Cerebellar cortex (tissue), 1 donor: ENCODE measurements around the gene SLC29A3.
A peak's percentile ranks its signal among the peaks of the same experiment; 100 is the strongest.
"Not testable (repeated sequence)": the region's sequence is repeated elsewhere in the genome, so short reads cannot be mapped to it uniquely, and the experiment has no call there.

ENCODE experiments used
- DNase-seq: peaks from one replicate; pipeline ENCODE4 v3.0.0-alpha.2; 2015; ENCODE audit warnings: low spot score

The SLC29A3 gene

GRCh38 chr10:71283876-71284275 is 35.2 kb upstream of the SLC29A3 start:
- DNase-seq: no peak

DNA sequence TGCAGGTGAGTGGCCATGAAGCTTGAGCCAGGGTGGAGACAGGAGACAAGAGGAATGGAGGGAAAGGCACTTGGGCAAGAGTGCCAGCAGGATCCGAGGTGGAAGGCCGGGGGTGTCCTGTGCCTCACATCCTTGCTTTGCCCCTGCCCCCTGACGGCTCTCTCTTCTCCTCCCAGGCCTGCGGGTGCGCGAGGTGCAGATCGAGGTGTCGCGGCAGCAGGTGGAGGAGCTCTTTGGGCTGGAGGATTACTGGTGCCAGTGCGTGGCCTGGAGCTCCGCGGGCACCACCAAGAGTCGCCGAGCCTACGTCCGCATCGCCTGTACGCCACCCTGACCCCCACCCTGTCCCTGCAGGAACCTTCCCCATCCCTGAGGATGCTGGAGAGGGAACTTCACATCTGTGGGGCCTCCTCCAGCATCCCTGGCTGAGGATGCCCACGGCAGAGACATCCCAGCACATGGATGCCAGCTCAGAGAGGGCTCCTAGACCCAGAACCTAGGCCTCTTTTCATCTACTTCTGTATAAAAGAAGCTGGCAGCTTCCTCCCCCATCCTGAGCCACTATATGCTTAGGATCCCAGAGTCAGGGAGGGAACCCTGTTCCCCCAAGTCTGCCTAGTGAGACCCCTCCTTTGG is 34.4 kb upstream of the SLC29A3 start:
- no peak for DNase-seq

DNA sequence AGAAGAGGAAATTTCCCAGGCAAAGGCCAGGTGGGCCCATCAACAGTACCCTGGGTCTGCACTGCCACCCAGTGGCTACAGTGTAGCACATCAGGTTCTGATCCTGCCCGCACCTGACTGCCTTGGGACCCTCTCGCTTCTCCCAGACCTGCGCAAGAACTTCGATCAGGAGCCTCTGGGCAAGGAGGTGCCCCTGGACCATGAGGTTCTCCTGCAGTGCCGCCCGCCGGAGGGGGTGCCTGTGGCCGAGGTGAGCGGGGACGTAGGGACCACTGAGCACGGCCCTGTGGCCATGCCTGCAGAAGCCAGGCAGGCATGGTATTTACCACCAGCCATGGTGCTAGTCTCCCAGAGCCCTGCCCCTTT is 33.9 kb upstream of the SLC29A3 start:
- peak; percentile 81 for DNase-seq

DNA sequence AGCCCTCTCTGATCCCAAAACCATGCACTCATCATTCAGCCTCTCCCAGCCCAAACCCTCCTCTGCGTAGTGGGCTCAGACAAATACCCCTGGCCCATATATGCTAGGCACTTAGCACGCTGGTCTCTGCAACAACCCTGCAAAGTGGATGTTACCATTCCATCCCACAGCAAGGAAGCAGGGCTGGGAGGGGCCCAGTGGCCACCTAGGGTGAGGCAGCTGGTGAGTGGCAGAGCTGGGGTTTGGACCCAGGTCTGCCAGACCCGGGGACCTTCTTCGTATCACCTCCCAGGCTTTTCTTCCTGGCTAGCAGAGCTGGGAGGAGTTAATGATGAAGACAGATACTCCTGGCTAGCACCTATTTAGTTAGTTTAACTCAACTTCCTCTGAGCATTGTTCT is 33.1 kb upstream of the SLC29A3 start:
- DNase-seq: no peak

GRCh38 chr10:71286521-71287294 is 32.4 kb upstream of the SLC29A3 start:
- no peak for DNase-seq

GRCh38 chr10:71287456-71287855 is 31.6 kb upstream of the SLC29A3 start:
- no peak for DNase-seq

DNA sequence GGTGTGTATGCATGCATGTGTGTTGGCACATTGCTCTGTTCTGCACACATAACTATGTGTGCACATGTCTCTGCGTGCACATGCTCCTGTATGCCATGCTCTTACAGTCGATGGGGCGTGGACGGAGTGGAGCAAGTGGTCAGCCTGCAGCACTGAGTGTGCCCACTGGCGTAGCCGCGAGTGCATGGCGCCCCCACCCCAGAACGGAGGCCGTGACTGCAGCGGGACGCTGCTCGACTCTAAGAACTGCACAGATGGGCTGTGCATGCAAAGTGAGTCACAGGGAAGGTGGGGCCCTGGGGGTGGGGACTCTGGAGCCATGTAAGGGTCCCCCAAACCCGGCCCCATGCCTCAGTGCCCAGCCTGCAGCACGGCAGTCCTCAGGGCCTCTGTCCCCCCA is 30.6 kb upstream of the SLC29A3 start:
- no peak for DNase-seq

- no peak for DNase-seq
These were observed 29.5 kb upstream of the SLC29A3 start for GRCh38 chr10:71289421-71290130.

GRCh38 chr10:71290331-71290730 is 28.7 kb upstream of the SLC29A3 start:
- DNase-seq: no peak

DNA sequence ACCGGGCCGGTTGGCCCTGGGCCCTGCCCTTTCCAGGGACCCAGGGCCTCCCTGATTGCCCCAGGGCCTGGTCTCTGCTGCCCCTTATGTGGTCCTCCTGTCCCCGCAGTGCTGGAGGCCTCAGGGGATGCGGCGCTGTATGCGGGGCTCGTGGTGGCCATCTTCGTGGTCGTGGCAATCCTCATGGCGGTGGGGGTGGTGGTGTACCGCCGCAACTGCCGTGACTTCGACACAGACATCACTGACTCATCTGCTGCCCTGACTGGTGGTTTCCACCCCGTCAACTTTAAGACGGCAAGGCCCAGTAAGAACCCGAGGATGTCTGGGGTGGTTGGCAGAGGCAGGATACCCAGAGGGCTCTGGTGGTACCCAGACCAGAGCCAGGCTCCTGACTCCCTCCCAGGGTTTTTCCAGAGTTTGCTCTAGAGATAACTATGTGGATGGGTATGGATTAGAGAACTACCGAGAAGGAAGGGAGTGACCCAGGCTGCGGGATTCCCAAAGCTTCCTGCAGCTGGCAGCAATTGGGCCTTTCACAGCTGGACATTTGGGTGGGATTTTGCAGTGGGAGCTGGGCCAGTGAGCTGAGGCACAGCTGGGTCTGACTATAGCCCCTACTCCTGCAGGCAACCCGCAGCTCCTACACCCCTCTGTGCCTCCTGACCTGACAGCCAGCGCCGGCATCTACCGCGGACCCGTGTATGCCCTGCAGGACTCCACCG is 28.1 kb upstream of the SLC29A3 start:
- no peak for DNase-seq

- no peak for DNase-seq
These were observed 27.5 kb upstream of the SLC29A3 start for GRCh38 chr10:71291528-71291900.

DNA sequence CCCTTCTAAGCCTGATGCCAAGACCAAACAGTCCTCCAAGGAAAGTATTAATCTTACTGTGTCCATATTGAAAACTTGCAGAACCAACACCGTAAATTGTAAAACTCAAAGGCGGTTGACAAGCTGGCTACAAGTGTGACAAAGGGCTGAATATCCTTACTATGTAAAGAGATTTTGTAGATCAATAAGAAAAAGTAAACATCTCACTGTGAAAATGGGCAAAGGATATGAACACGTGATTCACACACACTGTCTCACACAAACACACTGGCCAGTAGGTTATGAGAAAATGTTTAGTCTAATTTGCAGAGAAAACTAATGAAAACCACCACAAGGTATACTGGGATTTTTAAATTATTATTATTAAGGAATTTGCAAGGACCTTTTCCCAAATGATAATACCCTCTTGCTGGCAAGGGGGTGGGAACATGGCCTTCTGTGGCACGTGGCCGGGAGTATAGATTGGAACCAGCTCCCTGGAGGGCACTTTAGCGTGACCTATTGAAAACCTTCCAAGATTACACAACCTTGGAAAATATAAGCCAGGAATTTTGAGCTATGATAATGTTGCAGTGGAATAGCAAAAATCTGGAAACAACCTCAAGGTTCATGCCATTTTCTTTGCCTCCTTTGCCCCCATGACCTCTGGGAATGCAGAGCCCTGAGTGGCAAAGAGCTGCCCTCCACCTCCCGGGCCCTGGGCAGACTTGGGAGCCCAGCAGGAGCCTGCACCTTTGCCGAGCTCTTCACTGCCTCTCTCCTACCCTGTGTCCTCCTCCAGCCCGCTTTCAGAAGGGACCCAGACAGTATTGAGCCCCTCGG is 26.2 kb upstream of the SLC29A3 start:
- DNase-seq: no peak

GRCh38 chr10:71293446-71294084 is 25.5 kb upstream of the SLC29A3 start:
- no peak for DNase-seq

DNA sequence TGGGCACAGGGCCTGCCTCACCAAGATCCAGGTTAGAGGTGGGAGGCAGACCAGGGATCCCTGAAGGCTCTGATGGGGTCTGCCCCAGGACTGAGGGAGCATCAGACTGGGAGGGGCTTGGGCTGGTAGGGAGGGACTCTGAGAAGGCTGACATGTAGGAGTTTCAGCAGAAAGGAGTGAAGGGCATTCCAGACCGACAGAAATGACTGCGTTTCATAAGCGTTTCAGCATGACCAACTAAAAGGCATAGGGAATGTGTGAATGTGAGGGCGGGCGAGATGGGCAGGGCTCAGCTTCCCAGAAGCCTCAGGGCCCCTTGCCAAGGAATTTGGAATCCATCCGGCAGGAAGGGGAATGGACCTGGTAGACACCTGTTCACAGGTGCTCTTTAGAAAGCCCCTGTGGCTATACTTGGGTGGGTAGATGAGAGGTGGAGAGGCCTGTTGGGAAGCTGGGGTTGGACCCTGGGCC is 24.9 kb upstream of the SLC29A3 start:
- DNase-seq: peak; percentile 62

- no peak for DNase-seq
These were observed 24.2 kb upstream of the SLC29A3 start for GRCh38 chr10:71294856-71295255.

GRCh38 chr10:71295641-71296040 is 23.4 kb upstream of the SLC29A3 start:
- DNase-seq: no peak

- DNase-seq: no peak
These were observed 23.0 kb upstream of the SLC29A3 start for GRCh38 chr10:71296086-71296485.

GRCh38 chr10:71296811-71297210 is 22.2 kb upstream of the SLC29A3 start:
- DNase-seq: not testable (repeated sequence)

DNA sequence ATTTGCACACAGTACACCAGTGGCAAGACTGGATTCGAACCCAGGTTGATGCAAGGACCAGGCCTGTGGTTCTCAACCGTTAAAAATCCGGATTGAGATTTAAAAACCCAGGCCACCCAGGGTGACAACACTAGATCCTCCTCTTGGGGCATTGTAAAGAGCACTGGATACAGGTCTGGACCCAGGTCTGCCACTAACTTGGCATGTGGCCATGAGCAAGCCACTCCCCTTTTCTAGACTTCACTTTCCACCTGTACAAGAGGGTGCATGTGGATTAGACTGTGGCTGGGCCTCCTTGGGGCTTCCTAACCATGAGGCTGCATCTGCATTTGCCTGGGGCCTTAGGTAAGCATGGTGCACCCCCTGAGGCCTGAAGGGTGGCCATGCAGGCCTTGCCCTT is 21.7 kb upstream of the SLC29A3 start:
- DNase-seq: no peak

DNA sequence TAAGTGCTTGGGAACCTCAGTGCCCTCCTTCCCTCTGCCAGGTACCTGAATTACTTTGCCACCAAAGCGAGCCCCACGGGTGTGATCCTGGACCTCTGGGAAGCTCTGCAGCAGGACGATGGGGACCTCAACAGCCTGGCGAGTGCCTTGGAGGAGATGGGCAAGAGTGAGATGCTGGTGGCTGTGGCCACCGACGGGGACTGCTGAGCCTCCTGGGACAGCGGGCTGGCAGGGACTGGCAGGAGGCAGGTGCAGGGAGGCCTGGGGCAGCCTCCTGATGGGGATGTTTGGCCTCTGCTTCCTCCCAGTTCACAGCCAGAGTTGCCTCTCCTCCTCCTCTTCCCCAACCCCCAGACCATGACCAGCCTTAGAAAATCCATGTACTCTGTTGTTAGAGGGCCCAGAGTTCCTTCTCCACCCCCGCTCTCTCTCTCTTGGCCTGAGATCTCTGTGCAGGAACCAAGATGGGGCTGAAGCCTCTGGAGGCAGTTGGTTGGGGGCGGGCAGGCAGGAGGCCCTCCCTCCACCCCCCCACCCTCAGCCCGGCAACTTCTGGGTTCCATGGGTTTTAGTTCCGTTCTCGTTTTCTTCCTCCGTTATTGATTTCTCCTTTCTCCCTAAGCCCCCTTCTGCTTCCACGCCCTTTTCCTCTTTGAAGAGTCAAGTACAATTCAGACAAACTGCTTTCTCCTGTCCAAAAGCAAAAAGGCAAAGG is 19.8 kb upstream of the SLC29A3 start:
- no peak for DNase-seq
